Neural cell (in vitro differentiated cells): ENCODE results near the gene MYO5A.

Source experiments
- CTCF ChIP-seq: fragments of 450-650 bp; IDR thresholded peaks from 2 replicates; pipeline ENCODE4 v1.5.1; 2014; ENCODE audit warnings: antibody characterized with exemption, mild to moderate bottlenecking, moderate library complexity; ENCODE audit not compliant: poor library complexity, severe bottlenecking
- EP300 ChIP-seq: fragments of 450-650 bp; conservative IDR thresholded peaks from 2 replicates; pipeline ENCODE4 v1.6.1; 2014; ENCODE audit warnings: antibody characterized with exemption, mild to moderate bottlenecking, moderate library complexity; ENCODE audit not compliant: poor library complexity, severe bottlenecking
- EZH2 ChIP-seq: fragments of 200-600, 300-800 bp; shearing (Covaris generic), sonication (generic); IDR thresholded peaks from 2 replicates; pipeline ENCODE4 v1.6.1; 2014; ENCODE audit warnings: antibody characterized with exemption, low read length, borderline replicate concordance, mild to moderate bottlenecking; ENCODE audit not compliant: insufficient read depth, poor library complexity, severe bottlenecking
- RAD21 ChIP-seq: fragments of 450-650 bp; conservative IDR thresholded peaks from 2 replicates; pipeline ENCODE4 v1.6.1; 2014; ENCODE audit warnings: antibody characterized with exemption, mild to moderate bottlenecking, moderate library complexity
- SMC3 ChIP-seq: fragments of 450-650 bp; conservative IDR thresholded peaks from 2 replicates; pipeline ENCODE4 v1.6.1; 2014; ENCODE audit warnings: antibody characterized with exemption, mild to moderate bottlenecking, moderate library complexity; ENCODE audit not compliant: poor library complexity
- TAF1 ChIP-seq: IDR thresholded peaks from 2 replicates; pipeline ENCODE4 v1.6.1; 2012; ENCODE audit warnings: low read depth

- TF ChIP-seq EZH2 (no peak), CTCF (no peak), TAF1 (no peak), RAD21 (no peak), EP300 (no peak), SMC3 (no peak)
These were observed 239.7 kb downstream of the MYO5A start for GRCh38 chr15:52288986-52289385.
